A549 (cell line): ENCODE data around the gene TMEM266. TPM values are rescaled to one million over a fixed set of nuclear protein-coding genes. Genes with fewer than 3 reads are reported as not detected.

Experiments used
- ATAC-seq, 2 experiments: fragments of 200-7000 bp in 1 of 2; fragments of >200 bp in 1 of 2; cut with Nextera tagmentation in 1 of 2; cut with Tn5 transposase in 1 of 2; 3 replicates each; pipeline versions ENCODE4 v1.8.0 to v1.9.1; 2018 to 2020; ENCODE audit warnings: mild to moderate bottlenecking in 1 of 2, moderate library complexity in 1 of 2
- CTCF ChIA-PET: fragments of 300-600 bp; sonication (Branson Sonifier 250); formaldehyde crosslinking; extraction: SDS; loops from one replicate; lab custom pipeline; 2021; ENCODE audit warnings: antibody characterized with exemption, inconsistent platforms; lab: Yijun Ruan, JAX
- POLR2A ChIA-PET: fragments of 350-600 bp; formaldehyde crosslinking; extraction: SDS; loops from one replicate; lab custom pipeline; 2021; ENCODE audit warnings: antibody characterized with exemption, inconsistent platforms; lab: Yijun Ruan, JAX
- DNase-seq, 2 experiments: peaks; one replicate each; pipeline versions ENCODE4 v3.0.0 to v3.0.0-alpha.2; 2011 to 2016; ENCODE audit warnings: low read depth in 1 of 2, low spot score in 1 of 2
- FAIRE-seq: peaks from 2 replicates; lab custom pipeline; 2011; peaks lifted over from hg19 to GRCh38; lab: Jason Lieb, UNC
- H3K27ac ChIP-seq, 2 experiments: fragments of >200 bp; sonication (Bioruptor Twin); formaldehyde crosslinking; 3 replicates each; pipeline ENCODE4 v1.5.1; 2016 to 2017
- H3K4me1 ChIP-seq: fragments of >200 bp; sonication (Bioruptor Twin); formaldehyde crosslinking; 3 replicates; pipeline ENCODE4 v1.6.1; 2016
- H3K4me2 ChIP-seq: fragments of >200 bp; sonication (Bioruptor Twin); formaldehyde crosslinking; 3 replicates; pipeline ENCODE4 v1.6.1; 2016
- H3K4me3 ChIP-seq: fragments of >200 bp; sonication (Bioruptor Twin); formaldehyde crosslinking; 3 replicates; pipeline ENCODE4 v1.5.1; 2016
- H3K9me3 ChIP-seq: fragments of >200 bp; sonication (Bioruptor Twin); formaldehyde crosslinking; 3 replicates; pipeline ENCODE4 v1.6.1; 2016
- BCL3 ChIP-seq: fragments of >200 bp; sonication (Bioruptor Twin); formaldehyde crosslinking; IDR thresholded peaks from 3 replicates; pipeline ENCODE4 v1.6.1; 2016
- CHD2 ChIP-seq: fragments of 150-350 bp; IDR thresholded peaks from 2 replicates; pipeline ENCODE4 v1.6.1; 2014; ENCODE audit warnings: low read length; ENCODE audit not compliant: partially characterized antibody
- CHD4 ChIP-seq: fragments of 200-600 bp; sonication (generic); IDR thresholded peaks from 2 replicates; pipeline ENCODE4 v1.6.1; 2016; ENCODE audit warnings: antibody characterized with exemption, mild to moderate bottlenecking, borderline replicate concordance
- CTCF ChIP-seq: fragments of >200 bp; sonication (Bioruptor Twin); formaldehyde crosslinking; IDR thresholded peaks from 3 replicates; pipeline ENCODE4 v1.5.1; 2016
- E2F6 ChIP-seq: IDR thresholded peaks from 2 replicates; pipeline ENCODE4 v1.6.1; 2012; ENCODE audit warnings: low read depth, borderline replicate concordance
- EHMT2 ChIP-seq: fragments of 200-600 bp; sonication (generic); IDR thresholded peaks from 2 replicates; pipeline ENCODE4 v1.6.1; 2016; ENCODE audit warnings: antibody characterized with exemption, low read depth, mild to moderate bottlenecking, moderate library complexity
- EP300 ChIP-seq, 2 experiments: fragments of >200 bp; sonication (Bioruptor Twin); formaldehyde crosslinking; IDR thresholded peaks; 2 replicates in 1 of 2; 3 replicates in 1 of 2; pipeline ENCODE4 v1.6.1; 2016 to 2017
- ESRRA ChIP-seq: fragments of 150-350 bp; IDR thresholded peaks from 2 replicates; pipeline ENCODE4 v1.6.1; 2014; ENCODE audit warnings: mild to moderate bottlenecking, low read length, borderline replicate concordance
- FOSB ChIP-seq: fragments of 250-450 bp; sonication (Bioruptor Pico); IDR thresholded peaks from 2 replicates; pipeline ENCODE4 v1.5.0; 2020; ENCODE audit warnings: mild to moderate bottlenecking, moderate library complexity
- FOXS1 ChIP-seq: fragments of 250-450 bp; sonication (Bioruptor Pico); IDR thresholded peaks from 2 replicates; pipeline ENCODE4 v1.5.0; 2020; ENCODE audit warnings: mild to moderate bottlenecking, moderate library complexity
- GATA3 ChIP-seq: IDR thresholded peaks from 2 replicates; pipeline ENCODE4 v1.6.1; 2012; ENCODE audit warnings: borderline replicate concordance
- HDAC2 ChIP-seq: fragments of 200-600 bp; sonication (generic); IDR thresholded peaks from 2 replicates; pipeline ENCODE4 v1.6.1; 2016
- HEYL ChIP-seq: fragments of 250-450 bp; sonication (Bioruptor Pico); IDR thresholded peaks from 2 replicates; pipeline ENCODE4 v1.8.0; 2021; ENCODE audit warnings: mild to moderate bottlenecking, moderate library complexity
- HOXA7 ChIP-seq: fragments of 250-450 bp; sonication (Bioruptor Pico); IDR thresholded peaks from 2 replicates; pipeline ENCODE4 v1.5.0; 2020; ENCODE audit warnings: mild to moderate bottlenecking, moderate library complexity
- HOXB13 ChIP-seq: fragments of 250-450 bp; sonication (Bioruptor Pico); IDR thresholded peaks from 2 replicates; pipeline ENCODE4 v1.5.0; 2020; ENCODE audit warnings: low read depth, mild to moderate bottlenecking, moderate library complexity
- HOXB5 ChIP-seq: fragments of 250-450 bp; sonication (Bioruptor Pico); IDR thresholded peaks from 2 replicates; pipeline ENCODE4 v1.5.0; 2020; ENCODE audit warnings: mild to moderate bottlenecking, moderate library complexity
- KDM1A ChIP-seq: fragments of 200-600 bp; sonication (generic); IDR thresholded peaks from 2 replicates; pipeline ENCODE4 v1.6.1; 2016; ENCODE audit warnings: low read depth, mild to moderate bottlenecking
- NFE2L2 ChIP-seq: fragments of 150-350 bp; conservative IDR thresholded peaks from 2 replicates; pipeline ENCODE4 v1.6.1; 2014; ENCODE audit warnings: low read length
- POLR2AphosphoS2 ChIP-seq: conservative IDR thresholded peaks from 2 replicates; pipeline ENCODE4 v1.6.1; 2012; ENCODE audit warnings: low read length, improper control_type of control experiment, inconsistent platforms
- RAD21 ChIP-seq, 2 experiments: fragments of >200 bp in 1 of 2; sonication (Bioruptor Twin) in 1 of 2; formaldehyde crosslinking in 1 of 2; IDR thresholded peaks in 1 of 2; conservative IDR thresholded peaks in 1 of 2; 2 replicates in 1 of 2; 3 replicates in 1 of 2; pipeline ENCODE4 v1.6.1; 2012 to 2018; ENCODE audit warnings: inconsistent platforms in 1 of 2
- SMC3 ChIP-seq: fragments of >200 bp; sonication (Bioruptor Twin); formaldehyde crosslinking; IDR thresholded peaks from 3 replicates; pipeline ENCODE4 v1.6.1; 2018; ENCODE audit warnings: inconsistent platforms
- TFCP2L1 ChIP-seq: fragments of 250-450 bp; sonication (Bioruptor Pico); IDR thresholded peaks from 2 replicates; pipeline ENCODE4 v1.5.0; 2021; ENCODE audit warnings: mild to moderate bottlenecking
- ZC3H11A ChIP-seq: fragments of 450-650 bp; IDR thresholded peaks from 2 replicates; pipeline ENCODE4 v1.6.1; 2014; ENCODE audit warnings: antibody characterized with exemption, mild to moderate bottlenecking
- ZNF302 ChIP-seq: fragments of 250-450 bp; sonication (Bioruptor Pico); IDR thresholded peaks from 2 replicates; pipeline ENCODE4 v1.9.0; 2021; ENCODE audit warnings: inconsistent platforms, mild to moderate bottlenecking, moderate library complexity
- whole genome bisulfite sequencing: methylation state at CpG from one replicate; pipeline ENCODE4 v1.1.6; 2017; ENCODE audit errors: missing lambda C conversion rate; 5-methylcytosine and 5-hydroxymethylcytosine counted together
- polyA plus RNA-seq, 4 experiments: library from polyadenylated mRNA; depleted of rRNA in 3 of 4; stranded (reverse); fragments of >200 nt; fragmentation: RNase III in 1 of 4; extraction: RNeasy Plus Mini Kit Qiagen cat#74134 plus additional on column Dnase treatment in 1 of 4; gene quantifications; 2 replicates in 3 of 4; 3 replicates in 1 of 4; pipeline ENCODE4 v1.2.3, GENCODE V29; 2011 to 2017
- TF ChIP-seq, protein P1 (sequence below): IDR thresholded peaks from 2 replicates; pipeline ENCODE4 v1.6.1; 2012

Gene TMEM266
- polyA plus RNA-seq, 2 of the 4 experiments (the other 2 are of a cell fraction), result 0.06 to 0.08 TPM

GRCh38 chr15:76190751-76191538 lies 131.2 kb downstream of the TMEM266 start:
- Histone ChIP-seq H3K9me3 (no peaks in the 10 kb centered on the region), H3K27ac (peak overlapping the region; percentile 22 to 60; a peak in 4 of 6 replicates), H3K4me2 (peak overlapping the region; percentile 69), H3K4me1 (peaks cover 15% of the 10 kb centered on the region), H3K4me3 (peak overlapping the region; percentile 18; the same call in 1 of the 3 replicates)
- CTCF ChIA-PET, result interaction anchor here (0.6 to 6.3 kb wide), 65 partner anchors 9 to 713 kb away, joined by 3 to 115 read pairs (median 5); partner anchors contain the start of gene ISL2
- WGBS, result 17% methylated on average over 34 of the region's 34 CpGs
- DNase-seq, result peak; percentile 83 to 98
- POLR2A ChIA-PET, result no interaction called here
- peak; percentile 84 to 93 for ATAC-seq
- peak; percentile 82 for FAIRE-seq
- TF ChIP-seq GATA3 (no peak), CTCF (peak; percentile 97), NFE2L2 (no peak), TFCP2L1 (CRISPR knock-in tag) (no peak), ZC3H11A (no peak), FOXS1 (CRISPR knock-in tag) (no peak), POLR2AphosphoS2 (no peak), ESRRA (no peak), KDM1A (no peak), SMC3 (peak; percentile 92), RAD21 (conservative IDR thresholded peaks at IDR 0.05 in 1 of 2, IDR thresholded peaks at IDR 0.05 in 1 of 2) (peak; percentile 97 to 98), CHD4 (no peak), EHMT2 (no peak), HDAC2 (no peak), ZNF302 (CRISPR knock-in tag) (no peak)
- TF ChIP-seq, protein P1, sequence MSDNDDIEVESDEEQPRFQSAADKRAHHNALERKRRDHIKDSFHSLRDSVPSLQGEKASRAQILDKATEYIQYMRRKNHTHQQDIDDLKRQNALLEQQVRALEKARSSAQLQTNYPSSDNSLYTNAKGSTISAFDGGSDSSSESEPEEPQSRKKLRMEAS, result peak; percentile 56; the same call in 1 of the 2 replicates

DNA sequence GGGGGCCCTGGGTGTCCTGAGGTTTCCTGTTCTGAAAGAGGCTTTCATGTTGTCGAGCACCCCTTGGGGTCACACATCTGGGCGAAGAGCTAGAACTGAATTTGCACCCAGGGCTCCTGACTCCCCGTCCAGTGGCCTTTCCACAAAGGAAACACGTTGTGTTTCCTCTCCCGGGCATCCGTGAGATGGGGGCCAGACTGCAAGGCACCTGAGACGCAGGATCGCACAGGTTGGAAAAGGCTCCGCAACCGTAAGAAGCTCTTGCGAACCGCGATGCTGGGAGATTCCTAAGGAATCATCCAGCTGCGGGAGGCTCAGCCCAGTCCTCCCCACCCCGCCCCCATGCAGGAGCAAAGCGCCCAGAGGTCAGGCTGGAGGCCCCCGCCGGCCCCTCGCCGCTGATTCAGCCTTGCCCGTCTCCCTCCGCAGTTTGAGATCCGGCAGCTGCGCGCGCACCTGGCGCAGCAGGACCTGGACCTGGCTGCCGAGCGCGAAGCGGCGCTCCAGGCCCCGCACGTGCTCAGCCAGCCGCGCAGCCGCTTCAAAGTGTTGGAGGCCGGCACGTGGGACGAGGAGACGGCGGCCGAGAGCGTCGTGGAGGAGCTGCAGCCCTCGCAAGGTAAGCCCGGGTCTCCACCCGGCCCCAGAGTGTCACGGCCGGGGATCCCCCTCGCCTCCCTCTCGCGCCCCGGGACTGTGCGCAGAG lies 131.9 kb downstream of the TMEM266 start:
- no peak for ATAC-seq
- Histone ChIP-seq H3K4me3 (no peak overlapping the region), H3K4me1 (peaks cover 22% of the 10 kb centered on the region), H3K4me2 (no peak overlapping the region), H3K9me3 (no peaks in the 10 kb centered on the region), H3K27ac (peak overlapping the region; percentile 20 to 60; a peak in 4 of 6 replicates)
- ChIA-PET CTCF (interaction anchor here (0.5 to 6.3 kb wide), 57 partner anchors 8 to 712 kb away, joined by 3 to 115 read pairs (median 5); partner anchors contain the start of gene ISL2), POLR2A (interaction anchor here (2.3 kb wide), 1 partner anchor 144 kb away, joined by 6 read pairs; no protein-coding TSS in a partner anchor)
- TF ChIP-seq BCL3 (no peak), FOSB (CRISPR knock-in tag) (no peak), KDM1A (no peak), FOXS1 (CRISPR knock-in tag) (no peak), HOXA7 (CRISPR knock-in tag) (no peak), HOXB5 (no peak), HOXB13 (CRISPR knock-in tag) (no peak), CHD2 (no peak), E2F6 (no peak), POLR2AphosphoS2 (no peak), EP300 (IDR thresholded peaks at IDR 0.05) (no peak), HEYL (no peak), ZC3H11A (no peak)
- TF ChIP-seq, protein P1, result no peak
- 91% methylated on average over 50 of the region's 55 CpGs for WGBS
- FAIRE-seq, result no peak
- DNase-seq, result no peak
